Measurements from ENCODE around the gene GUCY2C.

GUCY2C gene

DNA sequence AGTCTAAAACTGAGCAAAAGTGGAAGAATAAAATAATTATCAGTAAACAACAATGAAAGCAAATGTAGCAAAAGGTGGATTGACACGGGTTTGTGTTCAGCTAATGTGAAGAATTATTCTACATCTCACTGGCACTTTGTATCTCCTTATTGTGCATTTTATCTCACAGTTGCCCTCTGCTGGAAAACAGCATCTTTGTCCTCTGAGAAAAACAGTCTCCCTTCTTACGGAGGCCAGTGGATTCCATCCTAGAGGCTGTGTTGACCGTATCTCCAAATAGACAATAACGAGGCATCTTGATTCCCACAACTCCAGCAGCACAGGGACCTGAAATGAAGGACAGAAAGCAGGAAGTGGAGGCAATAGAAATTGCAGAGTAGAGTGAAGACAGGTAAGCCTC lies 77.4 kb downstream of the GUCY2C start:
- no peaks in the 10 kb centered on the region for H3K36me3 ChIP-seq (ENCODE audit: control insufficient read depth, insufficient read depth, low read length)
- peaks cover 3% of the 10 kb centered on the region for H3K4me1 ChIP-seq (ENCODE audit: control insufficient read depth, insufficient read depth, low read length)

DNA sequence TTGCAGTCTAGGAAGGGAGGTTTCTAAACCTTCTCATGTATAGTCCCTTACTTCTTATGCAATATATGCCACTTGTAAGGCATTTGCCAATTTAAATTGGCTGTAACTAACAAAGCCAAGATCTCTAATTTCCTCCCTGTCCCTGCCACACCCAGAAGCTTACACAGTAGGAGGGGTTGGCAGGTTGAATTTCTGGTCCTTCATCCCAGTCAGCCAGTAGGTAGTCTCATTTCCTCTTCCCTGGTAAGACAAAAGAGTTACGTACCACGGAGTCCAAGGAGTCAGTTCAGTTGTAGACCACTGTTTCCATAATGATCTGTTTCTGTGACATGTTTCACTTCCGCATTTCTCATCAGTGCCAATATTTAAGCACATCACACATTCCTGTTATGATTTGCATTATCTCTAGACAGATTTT lies 81.7 kb downstream of the GUCY2C start:
- Histone ChIP-seq H3K27me3 (ENCODE audit: control insufficient read depth, insufficient read depth, low read length) (no peaks in the 10 kb centered on the region), H3K4me3 (ENCODE audit: low read depth, low read length) (no peak overlapping the region), H3K9ac (ENCODE audit: low read depth, low read length) (no peak overlapping the region), H3K36me3 (ENCODE audit: control insufficient read depth, insufficient read depth, low read length) (no peaks in the 10 kb centered on the region), H3K4me1 (ENCODE audit: control insufficient read depth, insufficient read depth, low read length) (peaks cover 3% of the 10 kb centered on the region), H3K9me3 (ENCODE audit: control insufficient read depth, insufficient read depth, low read length) (no peaks in the 10 kb centered on the region)

More for the DNA sequence above, 77.4 kb downstream of the GUCY2C start:
- Histone ChIP-seq H3K9me3 (ENCODE audit: control insufficient read depth, insufficient read depth, low read length) (no peaks in the 10 kb centered on the region), H3K4me3 (ENCODE audit: low read depth, low read length) (no peak overlapping the region), H3K9ac (ENCODE audit: low read depth, low read length) (no peak overlapping the region), H3K27me3 (ENCODE audit: control insufficient read depth, insufficient read depth, low read length) (no peaks in the 10 kb centered on the region)

DNA sequence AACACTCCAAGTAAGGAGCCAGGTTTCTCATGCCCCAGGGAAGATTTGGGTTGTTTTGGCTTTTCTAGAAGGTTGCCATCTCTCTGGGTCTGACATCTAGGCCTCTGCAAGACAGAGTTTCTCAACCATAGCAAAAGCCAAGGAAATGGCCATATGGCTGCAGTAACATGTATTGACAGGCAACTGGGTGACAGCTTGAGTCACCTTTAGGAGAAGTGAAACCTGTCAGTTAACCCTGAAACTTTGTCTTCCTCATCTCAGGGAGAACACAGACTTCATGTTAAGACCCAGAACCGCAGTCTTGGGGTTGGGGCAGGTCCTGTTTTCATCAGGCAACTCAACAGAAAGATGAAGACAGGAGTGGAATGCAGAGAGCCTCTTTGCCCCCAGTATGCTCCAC lies 82.7 kb downstream of the GUCY2C start:
- Histone ChIP-seq H3K36me3 (ENCODE audit: control insufficient read depth, insufficient read depth, low read length) (no peaks in the 10 kb centered on the region), H3K4me3 (ENCODE audit: low read depth, low read length) (no peak overlapping the region), H3K4me1 (ENCODE audit: control insufficient read depth, insufficient read depth, low read length) (peaks cover 3% of the 10 kb centered on the region), H3K27me3 (ENCODE audit: control insufficient read depth, insufficient read depth, low read length) (no peaks in the 10 kb centered on the region), H3K9ac (ENCODE audit: low read depth, low read length) (no peak overlapping the region), H3K9me3 (ENCODE audit: control insufficient read depth, insufficient read depth, low read length) (no peaks in the 10 kb centered on the region)

DNA sequence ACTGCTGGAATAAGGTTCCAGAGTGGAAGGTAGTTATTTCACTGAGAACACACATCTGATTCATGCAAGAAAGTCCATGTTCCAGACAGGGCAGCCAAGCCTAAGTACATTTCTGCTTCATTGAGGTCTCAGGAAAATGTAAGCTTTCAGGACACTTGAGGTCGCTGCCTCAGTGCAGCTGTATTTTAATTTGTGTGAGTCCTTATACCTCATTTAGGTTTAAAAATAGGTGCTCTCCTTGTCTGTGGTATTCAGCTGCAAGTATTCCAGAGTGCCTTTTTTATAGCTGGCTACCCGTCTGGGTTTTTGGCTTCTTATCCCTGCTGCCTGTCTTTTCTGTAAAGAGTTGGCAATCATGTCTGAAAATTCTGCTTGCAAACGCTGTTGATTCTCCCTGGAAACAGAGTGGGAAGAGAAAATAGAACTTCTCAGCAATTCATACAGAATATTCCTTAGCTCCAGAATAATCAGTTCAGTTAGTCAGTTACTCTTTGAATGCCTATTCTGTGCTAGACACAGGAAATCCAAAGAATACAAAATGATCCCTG lies 83.4 kb downstream of the GUCY2C start:
- Histone ChIP-seq H3K36me3 (ENCODE audit: control insufficient read depth, insufficient read depth, low read length) (no peaks in the 10 kb centered on the region), H3K9ac (ENCODE audit: low read depth, low read length) (no peak overlapping the region)

DNA sequence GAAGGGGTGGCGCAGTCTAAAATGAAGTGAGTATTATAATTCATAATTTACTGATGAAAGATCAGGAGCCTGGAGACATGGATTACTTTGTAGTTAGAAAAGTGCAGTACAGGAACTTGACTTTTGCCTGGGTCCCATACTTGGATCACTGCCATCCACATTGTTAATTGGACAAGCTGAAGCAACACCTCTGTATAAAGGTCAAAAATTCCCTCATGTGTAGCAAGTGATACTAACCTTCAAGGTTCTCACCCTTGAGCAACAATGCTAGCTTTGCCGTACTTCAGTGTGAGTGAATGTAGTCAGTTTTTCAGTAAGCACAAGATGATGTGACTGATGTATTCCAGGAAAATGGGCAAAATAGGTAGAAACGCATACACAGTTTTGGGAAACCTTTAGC lies 84.1 kb downstream of the GUCY2C start:
- Histone ChIP-seq H3K4me3 (ENCODE audit: low read depth, low read length) (no peak overlapping the region), H3K36me3 (ENCODE audit: control insufficient read depth, insufficient read depth, low read length) (no peaks in the 10 kb centered on the region), H3K9me3 (ENCODE audit: control insufficient read depth, insufficient read depth, low read length) (no peaks in the 10 kb centered on the region), H3K9ac (ENCODE audit: low read depth, low read length) (no peak overlapping the region), H3K4me1 (ENCODE audit: control insufficient read depth, insufficient read depth, low read length) (peaks cover 3% of the 10 kb centered on the region), H3K27me3 (ENCODE audit: control insufficient read depth, insufficient read depth, low read length) (no peaks in the 10 kb centered on the region)

More for the DNA sequence above, 83.4 kb downstream of the GUCY2C start:
- Histone ChIP-seq H3K27me3 (ENCODE audit: control insufficient read depth, insufficient read depth, low read length) (no peaks in the 10 kb centered on the region), H3K9me3 (ENCODE audit: control insufficient read depth, insufficient read depth, low read length) (no peaks in the 10 kb centered on the region), H3K4me3 (ENCODE audit: low read depth, low read length) (no peak overlapping the region), H3K4me1 (ENCODE audit: control insufficient read depth, insufficient read depth, low read length) (peaks cover 3% of the 10 kb centered on the region)

DNA sequence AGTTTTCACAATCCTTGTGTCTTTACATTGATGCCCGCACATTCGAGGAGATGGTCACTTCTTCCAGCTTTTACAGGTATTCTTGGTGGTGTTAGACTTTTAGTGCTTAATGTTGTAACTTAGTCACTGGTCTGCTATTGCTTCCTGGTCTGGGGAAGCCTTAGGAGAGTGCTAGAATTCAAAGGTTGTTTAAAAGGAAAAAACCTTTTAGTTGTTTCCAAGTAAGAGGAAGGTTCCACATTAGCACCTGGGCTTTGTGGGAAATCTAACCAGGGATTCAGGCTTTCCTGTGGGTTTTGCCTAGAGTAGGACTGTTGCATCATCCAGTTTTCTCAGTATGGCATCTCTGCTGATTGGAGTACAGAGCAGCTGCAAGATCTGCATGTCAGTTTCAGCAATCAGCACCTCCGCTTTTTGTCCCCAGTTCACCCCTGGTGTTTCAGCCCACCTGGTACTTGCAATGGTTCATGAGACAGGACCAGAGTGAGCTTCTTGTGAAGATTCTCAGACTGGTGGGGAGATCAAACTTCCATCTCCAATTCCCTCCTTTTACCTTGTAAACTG lies 84.7 kb downstream of the GUCY2C start:
- H3K36me3 ChIP-seq (ENCODE audit: control insufficient read depth, insufficient read depth, low read length) = no peaks in the 10 kb centered on the region
- H3K27me3 ChIP-seq (ENCODE audit: control insufficient read depth, insufficient read depth, low read length) = no peaks in the 10 kb centered on the region
- H3K9me3 ChIP-seq (ENCODE audit: control insufficient read depth, insufficient read depth, low read length) = no peaks in the 10 kb centered on the region
- H3K9ac ChIP-seq (ENCODE audit: low read depth, low read length) = no peak overlapping the region
- no peak overlapping the region for H3K4me3 ChIP-seq (ENCODE audit: low read depth, low read length)
- peaks cover 3% of the 10 kb centered on the region for H3K4me1 ChIP-seq (ENCODE audit: control insufficient read depth, insufficient read depth, low read length)

DNA sequence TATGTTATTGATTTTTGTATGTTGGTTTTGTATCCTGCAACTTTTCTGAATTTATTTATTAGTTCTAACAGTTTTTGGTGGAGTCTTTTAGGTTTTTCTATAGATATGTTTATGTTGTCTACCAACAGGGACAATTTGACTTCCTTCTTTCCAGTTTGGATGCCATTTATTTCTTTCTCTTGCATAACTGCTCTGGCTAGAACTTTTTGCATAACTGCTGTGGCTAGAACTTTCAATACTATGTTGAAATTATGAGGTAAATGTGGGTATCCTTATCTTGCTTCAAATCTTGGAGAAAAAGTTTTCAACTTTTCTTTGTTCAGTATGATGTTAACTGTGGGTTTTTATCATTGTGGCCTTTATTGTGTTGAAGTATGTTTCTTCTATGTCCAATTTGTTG lies 88.8 kb downstream of the GUCY2C start:
- Histone ChIP-seq H3K9ac (ENCODE audit: low read depth, low read length) (no peak overlapping the region), H3K36me3 (ENCODE audit: control insufficient read depth, insufficient read depth, low read length) (no peaks in the 10 kb centered on the region), H3K9me3 (ENCODE audit: control insufficient read depth, insufficient read depth, low read length) (peaks cover 4% of the 10 kb centered on the region), H3K27me3 (ENCODE audit: control insufficient read depth, insufficient read depth, low read length) (no peaks in the 10 kb centered on the region), H3K4me1 (ENCODE audit: control insufficient read depth, insufficient read depth, low read length) (no peaks in the 10 kb centered on the region), H3K4me3 (ENCODE audit: low read depth, low read length) (no peak overlapping the region)

DNA sequence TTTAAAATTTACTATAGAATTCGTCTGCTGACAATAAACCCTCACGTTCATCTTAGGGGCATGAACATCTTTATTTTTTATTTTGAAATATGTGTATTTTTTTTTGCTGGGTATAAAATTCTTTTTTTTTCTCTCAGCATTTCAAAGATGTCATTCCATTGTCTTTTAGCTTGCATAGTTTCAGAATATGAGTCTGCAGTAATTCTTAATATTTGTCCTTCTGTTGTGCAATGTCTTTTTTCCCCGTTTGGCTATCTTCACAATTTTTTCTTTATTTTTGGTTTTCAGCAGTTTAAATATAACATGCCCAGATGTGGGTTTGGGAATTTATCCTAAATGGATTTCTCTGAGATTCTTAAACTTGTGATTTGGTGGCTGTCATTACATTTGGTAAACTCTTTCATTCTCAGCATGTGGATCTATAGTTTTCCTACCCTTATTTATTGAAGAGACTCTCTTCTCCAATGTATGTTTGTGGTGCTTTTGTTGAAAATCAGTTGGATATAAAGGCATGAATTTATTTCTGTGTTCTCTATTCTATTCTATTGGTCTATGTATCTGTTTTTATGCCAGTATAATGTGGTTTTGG lies 90.9 kb downstream of the GUCY2C start:
- no peaks in the 10 kb centered on the region for H3K4me1 ChIP-seq (ENCODE audit: control insufficient read depth, insufficient read depth, low read length)
- H3K27me3 ChIP-seq (ENCODE audit: control insufficient read depth, insufficient read depth, low read length) = no peaks in the 10 kb centered on the region
- no peaks in the 10 kb centered on the region for H3K36me3 ChIP-seq (ENCODE audit: control insufficient read depth, insufficient read depth, low read length)
- H3K4me3 ChIP-seq (ENCODE audit: low read depth, low read length) = no peak overlapping the region
- H3K9me3 ChIP-seq (ENCODE audit: control insufficient read depth, insufficient read depth, low read length) = peaks cover 4% of the 10 kb centered on the region
- no peak overlapping the region for H3K9ac ChIP-seq (ENCODE audit: low read depth, low read length)

DNA sequence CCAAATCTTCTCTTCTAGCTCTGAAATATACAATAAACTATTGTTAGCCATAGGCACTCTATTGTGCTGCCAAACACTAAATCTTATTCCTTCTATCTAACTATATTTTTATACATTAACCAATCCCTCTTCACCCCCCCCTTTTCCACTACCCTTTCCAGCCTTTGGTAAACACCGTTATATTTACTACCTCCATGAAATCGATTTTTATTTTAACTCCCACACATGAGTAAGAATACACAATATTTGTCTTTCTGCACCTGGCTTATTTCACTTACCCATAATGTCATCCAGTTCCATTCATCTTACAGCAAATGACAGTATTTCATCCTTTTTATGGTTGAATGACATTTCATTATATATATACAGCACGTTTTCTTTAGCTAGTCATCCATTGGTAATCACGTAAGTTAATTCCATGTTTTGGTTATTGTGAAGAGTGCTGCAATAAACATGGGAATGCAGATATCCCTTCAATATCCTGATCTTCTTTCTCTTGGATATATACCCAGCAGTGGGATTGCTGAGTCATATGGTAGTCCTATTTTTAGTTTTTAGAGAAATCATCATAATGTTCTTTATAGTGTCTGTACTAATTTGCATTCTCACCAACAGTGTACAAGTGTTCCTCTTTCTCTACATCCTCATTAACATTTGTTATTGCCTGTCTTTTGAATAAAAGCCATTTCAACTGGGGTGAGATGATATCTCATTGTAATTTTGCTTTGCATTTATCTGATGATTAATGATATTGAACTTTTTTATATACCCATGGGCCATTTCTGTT lies 94.5 kb downstream of the GUCY2C start:
- Histone ChIP-seq H3K9ac (ENCODE audit: low read depth, low read length) (no peak overlapping the region), H3K36me3 (ENCODE audit: control insufficient read depth, insufficient read depth, low read length) (no peaks in the 10 kb centered on the region), H3K4me1 (ENCODE audit: control insufficient read depth, insufficient read depth, low read length) (no peaks in the 10 kb centered on the region), H3K9me3 (ENCODE audit: control insufficient read depth, insufficient read depth, low read length) (peaks cover 4% of the 10 kb centered on the region), H3K27me3 (ENCODE audit: control insufficient read depth, insufficient read depth, low read length) (no peaks in the 10 kb centered on the region), H3K4me3 (ENCODE audit: low read depth, low read length) (no peak overlapping the region)

DNA sequence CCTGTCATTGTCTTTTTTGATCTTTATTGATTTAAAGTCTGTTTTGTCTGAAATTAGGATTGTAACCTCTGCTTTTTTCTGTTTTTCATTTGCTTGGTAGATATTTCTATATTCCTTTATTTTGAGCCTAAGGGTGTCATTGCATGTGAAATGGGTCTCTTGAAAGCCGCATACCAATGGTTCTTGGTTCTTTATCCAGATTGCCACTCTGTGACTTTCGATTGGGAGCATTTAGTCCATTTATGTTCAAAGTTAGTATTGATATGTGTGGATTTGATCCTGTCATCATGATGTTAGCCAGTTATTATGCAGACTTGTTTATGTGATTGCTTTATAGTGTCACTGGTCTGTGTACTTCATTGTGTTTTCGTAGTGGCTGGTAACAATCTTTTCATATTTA lies 98.9 kb downstream of the GUCY2C start:
- Histone ChIP-seq H3K27me3 (ENCODE audit: control insufficient read depth, insufficient read depth, low read length) (no peaks in the 10 kb centered on the region), H3K36me3 (ENCODE audit: control insufficient read depth, insufficient read depth, low read length) (no peaks in the 10 kb centered on the region), H3K4me3 (ENCODE audit: low read depth, low read length) (no peak overlapping the region), H3K4me1 (ENCODE audit: control insufficient read depth, insufficient read depth, low read length) (no peaks in the 10 kb centered on the region), H3K9ac (ENCODE audit: low read depth, low read length) (no peak overlapping the region), H3K9me3 (ENCODE audit: control insufficient read depth, insufficient read depth, low read length) (no peaks in the 10 kb centered on the region)

DNA sequence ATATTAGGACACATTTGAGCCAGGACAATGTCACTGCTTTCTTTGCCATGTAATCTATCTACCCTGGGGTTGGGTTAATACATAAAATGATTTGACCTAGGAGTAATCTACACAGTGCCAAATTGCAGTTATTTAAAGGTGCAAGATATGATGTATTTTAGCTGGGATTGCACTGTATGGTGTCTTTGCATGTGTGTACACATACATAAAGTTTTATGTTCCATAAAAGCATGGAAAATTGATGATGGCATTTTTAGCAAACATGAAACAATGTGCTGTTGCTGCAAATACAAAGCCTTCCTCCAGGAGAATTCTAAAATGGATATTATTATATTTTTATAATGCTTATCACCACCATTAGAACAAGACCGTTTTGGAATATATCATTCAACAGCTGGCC lies 104.7 kb downstream of the GUCY2C start:
- H3K9ac ChIP-seq (ENCODE audit: low read depth, low read length) = no peak overlapping the region
- H3K4me3 ChIP-seq (ENCODE audit: low read depth, low read length) = no peak overlapping the region
- no peaks in the 10 kb centered on the region for H3K9me3 ChIP-seq (ENCODE audit: control insufficient read depth, insufficient read depth, low read length)
- no peaks in the 10 kb centered on the region for H3K27me3 ChIP-seq (ENCODE audit: control insufficient read depth, insufficient read depth, low read length)
- H3K4me1 ChIP-seq (ENCODE audit: control insufficient read depth, insufficient read depth, low read length) = no peaks in the 10 kb centered on the region
- no peaks in the 10 kb centered on the region for H3K36me3 ChIP-seq (ENCODE audit: control insufficient read depth, insufficient read depth, low read length)

Measured in iPS-15b (cell line).